Left lobe of liver (tissue), 2 donors: ENCODE data around the gene ZFR. TPM values are rescaled to one million over a fixed set of nuclear protein-coding genes. Genes with fewer than 3 reads are reported as not detected.
"Not testable (repeated sequence)": the region's sequence is repeated elsewhere in the genome, so short reads cannot be mapped to it uniquely, and the experiment has no call there.

Source experiments
- ATAC-seq: fragments of 200-7000 bp; cut with Tn5 transposase; one replicate; pipeline ENCODE4 v1.9.1; 2020; ENCODE audit warnings: mild to moderate bottlenecking, moderate library complexity
- DNase-seq: peaks from one replicate; pipeline ENCODE4 v3.0.0-alpha.2; 2020; ENCODE audit warnings: low spot score
- total RNA-seq: library from RNA; stranded (reverse); gene quantifications from one replicate; pipeline ENCODE4 v1.2.1, GENCODE V29; 2021
- donor health status: DM: no; HTN: no; CAD: no; lungs with moderate emphysema.
- donor health status: DM: no; HTN: yes; CAD: no.

ZFR gene
- total RNA-seq, 1 donor from 2014 or later: 18.2 TPM

GRCh38 chr5:32413466-32414263, 30.9 kb downstream of the ZFR start:
- ATAC-seq (no peak), DNase-seq (no peak)

GRCh38 chr5:32410630-32411029, 33.9 kb downstream of the ZFR start:
- DNase-seq (no peak), ATAC-seq (no peak)

- no peak for DNase-seq
- ATAC-seq: no peak
These were observed 37.9 kb downstream of the ZFR start for GRCh38 chr5:32406650-32407049.

- ATAC-seq (no peak), DNase-seq (no peak)
These were observed 39.0 kb downstream of the ZFR start for GRCh38 chr5:32405507-32405906.

- ATAC-seq (no peak), DNase-seq (no peak)
These were observed 40.8 kb downstream of the ZFR start for GRCh38 chr5:32403760-32404159.

DNA sequence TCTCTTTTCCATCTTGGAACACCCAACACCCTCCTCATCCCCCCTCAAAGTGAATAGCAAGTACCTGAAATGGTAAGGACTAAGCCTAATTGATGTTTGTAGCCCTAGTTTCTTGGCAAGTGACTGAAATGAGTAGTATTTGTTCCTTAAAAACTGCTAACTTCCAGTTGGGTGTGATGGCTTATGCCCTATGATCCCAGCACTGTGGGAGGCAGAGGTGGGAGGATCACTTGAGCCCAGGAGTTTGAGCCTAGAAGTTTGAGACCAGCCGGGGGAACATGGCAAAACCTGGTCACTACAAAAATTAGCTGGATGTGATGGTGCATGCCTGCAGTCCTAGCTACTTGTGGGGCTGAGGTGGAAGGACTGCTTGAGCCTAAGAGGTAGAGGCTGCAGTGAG, 44.1 kb downstream of the ZFR start:
- DNase-seq (no peak), ATAC-seq (no peak)

GRCh38 chr5:32398754-32399153, 45.8 kb downstream of the ZFR start:
- ATAC-seq, DNase-seq: not testable (repeated sequence)

DNA sequence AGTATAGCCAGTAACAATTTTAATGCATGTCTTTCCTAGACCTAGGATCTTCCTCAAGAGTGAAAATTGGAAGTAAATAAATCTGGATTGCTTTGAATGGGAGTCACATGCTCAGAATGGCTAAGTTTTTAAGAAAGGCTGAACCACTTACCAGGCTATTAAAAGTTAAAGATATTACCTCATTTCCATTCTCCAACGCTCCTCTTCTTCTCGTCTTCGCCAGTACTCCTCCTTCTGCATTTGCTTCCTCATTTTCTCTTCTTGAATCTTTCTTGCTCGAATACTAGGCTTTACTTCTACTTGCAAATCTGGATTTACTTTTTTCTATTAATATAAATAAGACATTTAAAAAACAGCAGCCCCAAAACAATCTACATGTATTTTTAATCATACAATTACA, 49.6 kb downstream of the ZFR start:
- ATAC-seq: no peak
- no peak for DNase-seq

GRCh38 chr5:32392039-32392438, 52.5 kb downstream of the ZFR start:
- ATAC-seq: no peak
- no peak for DNase-seq

DNA sequence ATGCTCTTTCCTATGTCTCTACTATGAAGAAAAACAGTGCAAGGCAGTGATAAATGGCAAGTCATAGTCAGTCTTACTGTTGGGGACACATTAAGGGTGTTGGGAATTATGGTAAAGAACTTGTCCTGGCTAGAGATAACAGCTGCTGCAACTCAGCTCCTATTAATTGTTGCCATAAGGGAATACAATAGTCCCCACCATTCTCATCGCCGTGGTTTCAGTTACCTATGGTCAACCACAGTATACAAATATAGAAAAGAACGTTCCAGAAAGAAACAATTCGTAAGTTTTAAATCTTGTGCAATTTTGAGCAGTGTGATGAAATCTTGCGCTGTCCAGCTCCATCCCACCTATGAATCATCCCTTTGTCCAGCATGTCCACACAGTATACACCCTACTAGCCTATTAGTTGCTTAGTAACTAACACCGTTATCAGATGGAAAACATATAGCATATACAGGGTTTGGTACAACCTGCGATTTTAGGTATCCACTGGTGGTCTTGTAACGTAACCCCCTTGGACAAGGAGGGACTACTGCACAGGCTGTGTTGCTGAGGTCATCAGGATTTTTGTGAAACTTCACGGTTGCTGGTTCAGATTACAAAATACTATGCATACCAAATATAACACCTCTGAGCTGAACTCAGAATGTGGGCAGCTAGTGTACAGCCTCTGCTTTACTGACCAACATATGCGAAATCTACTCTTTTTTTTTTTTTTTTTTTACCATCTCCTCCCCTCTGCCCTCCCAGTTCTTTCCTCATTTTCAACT, 53.5 kb downstream of the ZFR start:
- ATAC-seq (peak; percentile 52), DNase-seq (no peak)

DNA sequence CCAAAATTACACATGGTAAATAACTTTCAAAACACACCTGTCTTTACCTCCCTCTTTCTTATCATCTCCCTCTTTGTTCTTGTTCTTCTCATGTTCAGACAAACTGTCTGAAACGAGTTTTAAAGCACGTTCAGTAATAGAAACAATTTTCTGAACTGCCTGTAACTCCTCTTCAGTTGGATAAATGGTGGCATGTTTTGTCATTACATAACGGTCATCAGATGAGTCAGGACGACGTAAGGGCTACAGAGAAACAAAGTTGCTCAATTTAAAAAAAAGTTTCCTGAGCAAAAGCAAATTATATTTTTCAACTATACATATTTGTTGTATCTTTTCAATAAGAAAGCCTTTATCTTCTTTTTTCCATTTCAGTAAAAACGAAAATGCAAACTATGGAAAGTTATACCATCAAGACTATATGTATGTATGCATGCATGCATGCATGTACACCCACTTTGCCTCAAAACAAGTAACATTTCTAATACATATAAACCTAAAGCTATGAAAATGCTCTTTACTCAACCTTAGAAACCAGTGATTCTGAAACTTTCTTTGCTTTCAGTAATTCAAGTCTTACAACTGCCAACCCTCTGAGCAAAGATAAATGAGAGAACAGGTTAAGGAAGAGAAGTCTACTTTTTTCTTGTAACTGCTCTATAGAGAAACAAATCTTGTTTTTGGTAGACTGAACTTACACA, 56.0 kb downstream of the ZFR start:
- ATAC-seq (no peak), DNase-seq (no peak)

GRCh38 chr5:32387841-32388240, 56.7 kb downstream of the ZFR start:
- DNase-seq (no peak), ATAC-seq (no peak)

DNA sequence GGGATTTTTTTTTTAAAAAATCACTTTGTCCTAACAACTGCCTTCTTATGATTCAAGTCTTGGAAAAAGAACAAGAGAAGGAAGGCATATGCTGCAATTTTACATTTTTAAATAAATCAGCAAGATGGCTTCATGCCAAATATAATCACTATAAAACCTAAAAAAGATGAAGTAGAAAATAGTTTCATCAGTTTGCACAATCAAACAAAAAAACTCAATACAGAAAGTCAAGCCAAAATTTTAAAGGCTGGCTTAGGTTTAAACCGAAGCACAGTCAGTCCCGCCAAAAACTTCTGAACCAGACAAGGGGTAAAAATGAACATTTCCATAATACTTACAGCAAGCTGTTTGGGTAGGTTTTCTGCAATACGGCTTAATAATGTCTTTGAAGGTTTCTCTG, 57.3 kb downstream of the ZFR start:
- ATAC-seq (no peak), DNase-seq (no peak)

DNA sequence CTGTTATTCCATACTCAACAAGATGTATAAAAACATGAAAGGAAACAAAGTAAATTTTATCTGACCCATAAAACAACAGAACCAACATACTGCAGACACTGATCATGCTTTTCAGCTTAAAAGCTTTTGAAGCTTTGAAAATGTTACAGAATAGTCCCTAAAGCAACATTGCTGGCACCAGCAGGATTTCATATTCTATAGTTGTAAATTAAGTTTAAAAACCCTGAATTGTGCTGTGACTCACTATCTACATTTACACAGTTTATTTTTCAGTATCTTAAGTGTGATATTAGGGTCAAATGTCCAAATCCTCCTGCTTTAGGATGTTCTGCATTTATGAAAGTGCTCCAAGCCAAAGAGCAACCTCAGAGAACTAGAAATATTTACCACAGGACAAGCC, 59.9 kb downstream of the ZFR start:
- no peak for ATAC-seq
- no peak for DNase-seq

- no peak for DNase-seq
- no peak for ATAC-seq
These were observed 61.0 kb downstream of the ZFR start for GRCh38 chr5:32383586-32383985.

DNA sequence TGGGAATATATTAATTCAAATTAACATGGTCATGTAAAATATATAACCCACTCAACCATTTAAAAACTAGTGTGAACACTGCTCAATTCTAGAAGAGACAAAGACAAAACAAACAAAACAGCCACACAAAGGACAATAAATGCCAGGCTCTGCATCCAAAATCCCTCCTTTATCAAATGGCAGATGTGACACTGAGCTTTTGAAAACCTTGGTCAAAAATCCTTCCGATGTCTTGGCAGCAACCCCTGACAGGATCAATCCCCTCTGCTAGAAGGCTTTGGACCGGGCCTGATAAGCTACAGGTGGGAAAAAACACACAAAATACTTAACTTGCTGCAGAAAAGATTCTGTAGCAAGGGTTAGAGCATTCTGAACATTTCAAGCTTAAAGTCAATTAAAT, 61.5 kb downstream of the ZFR start:
- ATAC-seq (no peak), DNase-seq (no peak)

- DNase-seq (no peak), ATAC-seq (no peak)
These were observed 65.1 kb downstream of the ZFR start for GRCh38 chr5:32379421-32379820.

- no peak for ATAC-seq
- no peak for DNase-seq
These were observed 65.6 kb downstream of the ZFR start for GRCh38 chr5:32378966-32379365.

GRCh38 chr5:32369542-32370155, 74.9 kb downstream of the ZFR start:
- ATAC-seq (peak; percentile 11), DNase-seq (no peak)

DNA sequence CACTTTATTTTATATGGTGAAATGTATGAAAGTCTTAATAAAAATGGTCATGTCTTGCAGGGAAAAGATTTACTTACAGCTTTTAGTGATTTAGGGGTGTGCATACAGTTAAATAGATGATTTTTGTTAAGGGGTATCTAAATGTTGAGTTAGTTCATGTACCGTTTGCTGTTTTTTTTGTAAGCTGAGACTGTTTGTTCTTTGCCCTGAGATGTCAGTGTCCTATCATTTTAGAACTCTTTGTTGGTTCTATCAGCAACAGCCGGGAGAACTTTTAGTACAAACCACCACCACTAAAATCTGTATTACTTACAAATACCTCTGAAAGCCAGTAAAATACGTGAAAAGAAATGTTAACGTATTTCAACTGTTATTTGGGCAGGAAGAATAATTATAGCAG, 75.5 kb downstream of the ZFR start:
- no peak for DNase-seq

GRCh38 chr5:32367271-32367670, 77.3 kb downstream of the ZFR start:
- ATAC-seq, DNase-seq: not testable (repeated sequence)

More for the DNA sequence above, 75.5 kb downstream of the ZFR start:
- peak; percentile 66 for ATAC-seq
